Activated T-helper 1 cell treated with Interleukin-2 at 50 U/mL for 16 hours (primary cell): Measurements from ENCODE around the gene PITPNM1.
"Not testable (repeated sequence)": the region's sequence is repeated elsewhere in the genome, so short reads cannot be mapped to it uniquely, and the experiment has no call there.

ENCODE experiments used
- DNase-seq: peaks from one replicate; pipeline ENCODE4 v3.0.0-alpha.2; 2020; ENCODE audit warnings: low read depth

PITPNM1 gene

GRCh38 chr11:67523556-67524479 is 18.7 kb upstream of the PITPNM1 start:
- DNase-seq: no peak

- DNase-seq: no peak
Measured at GRCh38 chr11:67522844-67523555, 17.8 kb upstream of the PITPNM1 start, which contains the start of gene CABP2. Gene CABP2, minus strand, starts transcription at chr11:67523446. Its CDS starts 120 bp downstream, at chr11:67523326.

GRCh38 chr11:67522338-67522737 is 17.2 kb upstream of the PITPNM1 start:
- DNase-seq: no peak

- no peak for DNase-seq
Measured at GRCh38 chr11:67521924-67522323, 16.8 kb upstream of the PITPNM1 start.

GRCh38 chr11:67520856-67521824 is 16.0 kb upstream of the PITPNM1 start:
- no peak for DNase-seq

- DNase-seq: no peak
Measured at GRCh38 chr11:67519726-67520125, 14.6 kb upstream of the PITPNM1 start.

- no peak for DNase-seq
Measured at GRCh38 chr11:67517784-67518552, 12.8 kb upstream of the PITPNM1 start.

- no peak for DNase-seq
Measured at GRCh38 chr11:67516806-67517205, 11.6 kb upstream of the PITPNM1 start.

- DNase-seq: no peak
Measured at GRCh38 chr11:67514116-67514515, 9.0 kb upstream of the PITPNM1 start.

GRCh38 chr11:67511558-67511957 is 6.4 kb upstream of the PITPNM1 start:
- not testable (repeated sequence) for DNase-seq

- DNase-seq: no peak
Measured at GRCh38 chr11:67510023-67510345, 4.8 kb upstream of the PITPNM1 start.

GRCh38 chr11:67508486-67509121 is 3.4 kb upstream of the PITPNM1 start:
- DNase-seq: peak; percentile 96

- peak; percentile 97 for DNase-seq
Measured at GRCh38 chr11:67507864-67508485, 2.8 kb upstream of the PITPNM1 start, which contains the start of gene CDK2AP2. Gene CDK2AP2, minus strand, starts transcription at chr11:67508162. Its CDS starts 80 bp downstream, at chr11:67508082.

GRCh38 chr11:67507242-67507863 is 2.2 kb upstream of the PITPNM1 start:
- DNase-seq: no peak

GRCh38 chr11:67506426-67507051 is 1.4 kb upstream of the PITPNM1 start:
- no peak for DNase-seq

GRCh38 chr11:67505605-67506396 is 638 bp upstream of the PITPNM1 start:
- peak; percentile 83 for DNase-seq

GRCh38 chr11:67504005-67504949 is 886 bp downstream of the PITPNM1 start:
- DNase-seq: no peak
